Measurements from ENCODE around the gene CCDC148.

The CCDC148 gene

DNA sequence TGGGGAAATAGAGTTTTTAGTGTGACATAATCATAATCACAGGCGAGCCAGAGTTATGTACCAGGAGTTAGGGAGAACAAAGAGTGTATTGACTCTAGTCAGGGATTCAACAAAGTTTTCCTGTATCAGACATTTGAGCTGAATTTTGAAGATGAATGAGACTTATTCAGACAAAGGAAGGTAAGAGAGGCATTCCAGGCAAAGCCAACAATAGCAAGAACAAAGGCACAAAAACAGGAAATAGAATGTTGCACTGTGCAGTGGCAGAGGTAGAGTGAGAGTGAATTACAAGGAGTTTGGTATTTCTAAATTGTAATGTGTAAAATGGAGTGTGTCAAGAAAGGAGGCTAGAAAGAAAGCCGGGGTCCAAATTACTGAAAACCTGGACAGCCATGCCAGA lies 156.2 kb downstream of the CCDC148 start:
- Mint-ChIP-seq H3K4me1 (peaks cover 14% of the 10 kb centered on the region), H3K4me3 (no peak overlapping the region), H3K27ac (no peak overlapping the region), H3K36me3 (ENCODE audit: low read depth) (peaks cover 4% of the 10 kb centered on the region), H3K9me3 (peaks cover 17% of the 10 kb centered on the region), H3K27me3 (ENCODE audit: low read depth) (peaks cover 3% of the 10 kb centered on the region)
- TF ChIP-seq CTCF (IDR thresholded peaks at IDR 0.05; ENCODE audit: unreplicated experiment in 3 of 3) = no peak

GRCh38 chr2:158297606-158298005 lies 158.9 kb downstream of the CCDC148 start:
- H3K4me1 Mint-ChIP-seq = peaks cover 7% of the 10 kb centered on the region
- H3K27ac Mint-ChIP-seq = no peak overlapping the region
- H3K9me3 Mint-ChIP-seq = peaks cover 17% of the 10 kb centered on the region
- peaks cover 4% of the 10 kb centered on the region for H3K36me3 Mint-ChIP-seq (ENCODE audit: low read depth)
- TF ChIP-seq CTCF (IDR thresholded peaks at IDR 0.05; ENCODE audit: unreplicated experiment in 3 of 3) = no peak
- peaks cover under 1% of the 10 kb centered on the region for H3K27me3 Mint-ChIP-seq (ENCODE audit: low read depth)
- H3K4me3 Mint-ChIP-seq = no peak overlapping the region

DNA sequence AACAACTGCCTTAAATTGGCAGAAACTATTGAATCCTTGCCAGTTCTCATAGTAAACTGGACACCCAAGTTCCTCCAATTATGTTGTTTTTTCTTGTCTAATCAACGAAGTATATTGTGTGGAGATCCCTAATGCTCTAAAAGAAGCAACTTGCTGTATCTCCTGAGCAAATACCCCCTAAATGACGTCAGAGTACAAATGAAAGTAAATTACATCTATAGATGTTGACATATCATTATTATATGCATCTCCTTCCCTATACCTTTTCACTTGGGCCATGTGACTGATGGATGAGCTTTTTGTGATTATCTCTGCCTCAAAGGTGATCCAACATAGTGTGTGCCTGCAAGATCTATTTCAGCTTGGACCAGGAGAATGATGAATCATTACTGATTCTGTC lies 159.4 kb downstream of the CCDC148 start:
- Mint-ChIP-seq H3K27me3 (ENCODE audit: low read depth) (no peaks in the 10 kb centered on the region), H3K9me3 (peaks cover 17% of the 10 kb centered on the region), H3K4me3 (no peak overlapping the region), H3K27ac (no peak overlapping the region), H3K36me3 (ENCODE audit: low read depth) (peaks cover 4% of the 10 kb centered on the region), H3K4me1 (peaks cover 11% of the 10 kb centered on the region)
- no peak for TF ChIP-seq CTCF (IDR thresholded peaks at IDR 0.05; ENCODE audit: unreplicated experiment in 3 of 3)

DNA sequence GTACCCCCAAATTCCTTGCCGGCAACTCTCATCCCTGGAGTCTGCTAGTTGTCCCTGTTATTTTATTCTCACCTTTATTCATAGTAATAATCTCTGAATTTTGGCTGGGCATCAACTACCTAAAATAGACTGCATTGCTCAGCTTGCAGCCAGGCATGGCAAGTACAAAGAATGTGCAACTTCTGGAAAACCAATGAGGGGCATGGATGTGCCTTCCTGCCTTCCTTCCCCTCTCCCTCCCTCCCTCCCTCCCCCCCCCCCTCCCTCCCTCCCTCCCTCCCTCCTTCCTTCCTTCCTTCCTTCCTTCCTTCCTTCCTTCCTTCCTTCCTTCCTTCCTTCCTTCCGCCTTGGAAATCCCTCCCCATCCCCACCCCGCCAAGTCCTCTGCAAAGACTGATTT lies 162.8 kb downstream of the CCDC148 start:
- H3K27me3 Mint-ChIP-seq (ENCODE audit: low read depth) = no peaks in the 10 kb centered on the region
- TF ChIP-seq CTCF (IDR thresholded peaks at IDR 0.05; ENCODE audit: unreplicated experiment in 3 of 3) = no peak

DNA sequence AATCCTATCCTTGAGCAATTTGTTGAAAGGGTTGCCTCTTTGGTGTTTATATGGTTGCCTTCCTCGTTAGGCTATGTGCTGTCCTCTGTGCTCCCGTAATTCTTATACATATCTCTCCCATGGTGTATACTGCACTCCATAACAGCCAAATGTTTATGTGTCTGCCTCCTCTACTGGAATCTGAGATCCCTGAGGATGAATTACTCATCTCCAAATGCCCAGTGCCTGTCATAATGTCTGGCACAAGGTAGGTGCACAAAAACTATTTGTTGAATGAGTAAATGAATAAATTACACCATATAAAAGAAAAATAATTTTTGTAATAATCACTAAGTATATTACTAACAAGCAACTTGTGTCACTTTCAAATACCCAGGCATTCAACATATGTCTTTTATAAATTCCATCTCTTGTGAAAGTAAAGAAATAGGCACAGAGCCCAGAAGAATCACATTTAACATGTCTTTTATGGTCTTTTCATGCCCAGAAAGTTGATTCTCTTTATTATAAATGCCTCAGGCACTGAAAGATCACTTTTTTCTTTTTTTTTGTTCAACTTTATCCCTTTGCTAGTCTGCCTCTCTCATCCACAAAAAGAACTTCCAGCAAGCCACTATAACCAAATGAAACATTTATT lies 164.9 kb downstream of the CCDC148 start:
- Mint-ChIP-seq H3K9me3 (peaks cover 19% of the 10 kb centered on the region), H3K36me3 (ENCODE audit: low read depth) (peaks cover 12% of the 10 kb centered on the region), H3K27me3 (ENCODE audit: low read depth) (no peaks in the 10 kb centered on the region), H3K27ac (peak overlapping the region in 2 of 3 experiments; percentile 11 to 45), H3K4me1 (peaks cover 15% of the 10 kb centered on the region), H3K4me3 (no peak overlapping the region)
- TF ChIP-seq CTCF (IDR thresholded peaks at IDR 0.05; ENCODE audit: unreplicated experiment in 3 of 3) = no peak

More for the DNA sequence above, 162.8 kb downstream of the CCDC148 start:
- H3K4me3 Mint-ChIP-seq = no peak overlapping the region
- no peak overlapping the region for H3K27ac Mint-ChIP-seq
- H3K9me3 Mint-ChIP-seq = peaks cover 12% of the 10 kb centered on the region
- H3K36me3 Mint-ChIP-seq (ENCODE audit: low read depth) = no peaks in the 10 kb centered on the region
- H3K4me1 Mint-ChIP-seq = peaks cover 15% of the 10 kb centered on the region

DNA sequence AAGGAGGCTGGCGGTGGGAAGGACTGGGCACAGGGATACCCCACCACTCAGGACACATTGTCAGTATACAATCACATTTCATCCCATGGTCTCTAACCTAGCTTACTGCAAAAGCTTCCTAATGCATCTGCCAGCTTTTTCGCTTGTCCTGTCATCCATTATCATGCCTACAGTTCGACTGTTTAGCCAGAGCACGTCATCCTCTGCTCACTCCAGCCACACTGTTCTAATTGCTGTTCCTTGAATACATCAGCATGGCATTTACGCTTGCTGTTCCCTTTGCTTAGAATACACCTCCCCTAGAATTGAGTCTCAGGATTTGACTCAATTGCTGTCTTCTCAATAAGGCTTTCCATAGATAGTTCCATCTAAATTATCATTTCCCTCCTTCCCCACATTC lies 166.3 kb downstream of the CCDC148 start:
- Mint-ChIP-seq H3K4me3 (no peak overlapping the region), H3K4me1 (peaks cover 15% of the 10 kb centered on the region), H3K9me3 (peaks cover 18% of the 10 kb centered on the region), H3K36me3 (ENCODE audit: low read depth) (peaks cover 16% of the 10 kb centered on the region), H3K27me3 (ENCODE audit: low read depth) (no peaks in the 10 kb centered on the region), H3K27ac (no peak overlapping the region)
- TF ChIP-seq CTCF (IDR thresholded peaks at IDR 0.05; ENCODE audit: unreplicated experiment in 3 of 3) = no peak

Measured in nephron (organoid).